Tibial nerve (tissue), 3 donors: ENCODE measurements around the gene PSTPIP2.

Source experiments
- CTCF ChIP-seq, 5 experiments: fragments of 200-600 bp in 3 of 5; fragments of 450-650 bp in 2 of 5; sonication (generic) in 3 of 5; IDR thresholded peaks; one replicate each; pipeline ENCODE4 v1.5.1; 2016 to 2019; ENCODE audit warnings: antibody characterized with exemption in 5 of 5, mild to moderate bottlenecking in 3 of 5, moderate library complexity in 2 of 5
- POLR2A ChIP-seq, 2 donors: fragments of 450-650 bp; IDR thresholded peaks; one replicate each; pipeline ENCODE4 v1.6.1; 2017; ENCODE audit warnings: antibody characterized with exemption in 2 of 2, mild to moderate bottlenecking in 2 of 2, moderate library complexity in 2 of 2

GRCh38 chr18:46073474-46074331 is 1.6 kb upstream of the PSTPIP2 start:
- TF ChIP-seq CTCF (IDR thresholded peaks at IDR 0.05) (peak; percentile 53 to 66 (median 56)), POLR2A (IDR thresholded peaks at IDR 0.05) (no peak)
